GM23338 (cell line): ENCODE results near the gene C1QL4. TPM values are rescaled to one million over a fixed set of nuclear protein-coding genes. Genes with fewer than 3 reads are reported as not detected.
A peak's percentile ranks its signal among the peaks of the same experiment; 100 is the strongest.

Experiments used
- ATAC-seq: fragments of 200-7000 bp; cut with Tn5 transposase; 3 replicates; pipeline ENCODE4 v1.9.1; 2020
- DNase-seq: peaks from one replicate; pipeline ENCODE4 v3.0.0-alpha.2; 2015; ENCODE audit warnings: low spot score
- H2AFZ ChIP-seq: fragments of 200-600 bp; sonication (generic); 2 replicates; pipeline ENCODE4 v1.8.0; 2016; ENCODE audit warnings: antibody characterized with exemption, mild to moderate bottlenecking, moderate library complexity
- H3F3A ChIP-seq: fragments of 200-600 bp; sonication (generic); replicated peaks from 2 replicates; pipeline ENCODE4 v1.8.0; 2017; ENCODE audit warnings: antibody characterized with exemption, mixed run types, low read depth
- H3K27ac ChIP-seq: fragments of 200-600 bp; sonication (generic); 2 replicates; pipeline ENCODE4 v1.6.1; 2016; ENCODE audit warnings: low read depth
- H3K27me3 ChIP-seq: fragments of 200-600 bp; sonication (generic); 2 replicates; pipeline ENCODE4 v1.8.0; 2016; ENCODE audit warnings: mild to moderate bottlenecking, mixed run types, moderate library complexity; ENCODE audit not compliant: insufficient read depth
- H3K36me3 ChIP-seq: fragments of 200-600 bp; sonication (generic); 2 replicates; pipeline ENCODE4 v1.8.0; 2016; ENCODE audit warnings: mild to moderate bottlenecking; ENCODE audit not compliant: insufficient read depth
- H3K4me1 ChIP-seq: fragments of 200-600 bp; sonication (generic); 2 replicates; pipeline ENCODE4 v1.8.0; 2016; ENCODE audit warnings: mild to moderate bottlenecking, moderate library complexity; ENCODE audit not compliant: insufficient read depth
- H3K4me2 ChIP-seq: fragments of 200-600 bp; sonication (generic); 2 replicates; pipeline ENCODE4 v1.7.1; 2017; ENCODE audit warnings: mixed run types
- H3K4me3 ChIP-seq: fragments of 200-600 bp; sonication (generic); 2 replicates; pipeline ENCODE4 v1.6.1; 2016; ENCODE audit warnings: mixed run types
- H3K79me2 ChIP-seq: fragments of 200-600 bp; sonication (generic); replicated peaks from 2 replicates; pipeline ENCODE4 v1.8.0; 2017; ENCODE audit warnings: mild to moderate bottlenecking; ENCODE audit not compliant: insufficient read depth
- H3K9me2 ChIP-seq: fragments of 200-600 bp; sonication (generic); 2 replicates; pipeline ENCODE4 v1.8.0; 2017; ENCODE audit not compliant: insufficient read depth
- H4K20me1 ChIP-seq: fragments of 200-600 bp; sonication (generic); replicated peaks from 2 replicates; pipeline ENCODE4 v1.8.0; 2017; ENCODE audit warnings: mild to moderate bottlenecking; ENCODE audit not compliant: insufficient read depth
- H3K27ac Mint-ChIP-seq: 2 replicates; pipeline ENCODE4 v1.8.0; 2020; ENCODE audit warnings: inconsistent platforms, mild to moderate bottlenecking, moderate library complexity, mixed read lengths
- H3K27me3 Mint-ChIP-seq: 3 replicates; pipeline ENCODE4 v1.8.0; 2022; ENCODE audit warnings: low read depth, mild to moderate bottlenecking, moderate library complexity, mixed read lengths, inconsistent platforms; ENCODE audit not compliant: insufficient read depth, poor library complexity
- H3K36me3 Mint-ChIP-seq: 3 replicates; pipeline ENCODE4 v1.8.0; 2021; ENCODE audit warnings: low read depth, mild to moderate bottlenecking, inconsistent platforms, moderate library complexity, mixed read lengths
- H3K4me1 Mint-ChIP-seq: 3 replicates; pipeline ENCODE4 v1.8.0; 2020; ENCODE audit warnings: mild to moderate bottlenecking, inconsistent platforms, mixed read lengths
- H3K4me3 Mint-ChIP-seq: 3 replicates; pipeline ENCODE4 v1.8.0; 2021; ENCODE audit warnings: moderate library complexity, mild to moderate bottlenecking, inconsistent platforms, mixed read lengths
- H3K9me3 Mint-ChIP-seq: 3 replicates; pipeline ENCODE4 v1.8.0; 2020; ENCODE audit warnings: moderate library complexity, mild to moderate bottlenecking, inconsistent platforms, mixed read lengths
- CREB1 ChIP-seq: fragments of 250-450 bp; sonication (Bioruptor Pico); IDR thresholded peaks from 2 replicates; pipeline ENCODE4 v1.5.0; 2020; ENCODE audit warnings: low read depth, mild to moderate bottlenecking, moderate library complexity
- EZH2phosphoT487 ChIP-seq: fragments of 200-600 bp; sonication (generic); IDR thresholded peaks from one replicate; pipeline ENCODE4 v1.8.1; 2018; ENCODE audit warnings: antibody characterized with exemption; ENCODE audit not compliant: unreplicated experiment
- NANOG ChIP-seq: IDR thresholded peaks from 2 replicates; pipeline ENCODE4 v1.6.1; 2016; ENCODE audit warnings: antibody characterized with exemption, borderline replicate concordance
- POLR2AphosphoS5 ChIP-seq: IDR thresholded peaks from 2 replicates; pipeline ENCODE4 v1.6.1; 2016; ENCODE audit warnings: antibody characterized with exemption, low read depth
- STAT1 ChIP-seq: IDR thresholded peaks from one replicate; pipeline ENCODE4 v1.6.1; 2016; ENCODE audit warnings: antibody characterized with exemption; ENCODE audit not compliant: unreplicated experiment
- ZNF114 ChIP-seq: fragments of 250-450 bp; sonication (Bioruptor Pico); IDR thresholded peaks from 2 replicates; pipeline ENCODE4 v1.5.0; 2020; ENCODE audit warnings: mild to moderate bottlenecking, moderate library complexity
- polyA plus RNA-seq: library from polyadenylated mRNA; unstranded; fragments of >200 nt; fragmentation: Nextera tagmentation; extraction: Ambion mirVana; gene quantifications from 2 replicates; pipeline ENCODE4 v1.2.1, GENCODE V29; 2016
- total RNA-seq: library from RNA; depleted of rRNA; stranded (reverse); fragments of >200 nt; shearing (Covaris generic); gene quantifications from 2 replicates; pipeline ENCODE4 v1.2.3, GENCODE V29; 2014
- TF ChIP-seq, protein P1 (sequence below), 2 experiments: fragments of 200-600 bp in 1 of 2; sonication (generic) in 1 of 2; conservative IDR thresholded peaks; 2 replicates each; pipeline versions ENCODE4 v1.5.1 to v1.6.1; 2016 to 2017; ENCODE audit warnings: antibody characterized with exemption in 2 of 2, low read depth in 2 of 2, mild to moderate bottlenecking in 2 of 2, moderate library complexity in 1 of 2
- TF ChIP-seq, protein P2 (sequence below): IDR thresholded peaks from 2 replicates; pipeline ENCODE4 v1.6.1; 2016; ENCODE audit warnings: antibody characterized with exemption
- TF ChIP-seq, protein P3 (sequence below): IDR thresholded peaks from one replicate; pipeline ENCODE4 v1.6.1; 2018; ENCODE audit warnings: antibody characterized with exemption; ENCODE audit not compliant: unreplicated experiment

The C1QL4 gene
- total and polyA plus RNA-seq, 2 experiments from 2014 or later = not detected

DNA sequence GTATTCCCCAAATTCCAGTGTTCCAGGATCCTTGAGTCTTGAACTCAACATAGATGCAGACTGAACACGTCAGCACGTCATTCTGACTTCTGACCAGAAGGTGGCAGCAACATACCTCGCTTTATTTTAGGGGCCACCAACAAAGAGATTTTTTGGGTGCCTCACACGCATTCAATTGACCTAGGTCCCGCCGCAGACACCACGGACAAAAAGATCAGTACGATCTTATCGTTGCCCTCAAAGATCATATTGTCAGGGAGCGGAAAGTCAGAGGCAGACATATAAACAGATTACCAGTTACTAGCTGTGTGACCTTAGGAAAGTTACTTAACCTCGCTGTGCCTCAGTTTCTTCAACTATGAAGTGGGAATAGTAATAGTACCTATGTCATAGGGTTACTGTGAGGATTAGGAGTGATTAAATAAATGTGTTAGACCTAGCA lies 48.6 kb downstream of the C1QL4 start:
- no peaks in the 10 kb centered on the region for H3K36me3 Mint-ChIP-seq
- Histone ChIP-seq H3K4me3 (no peak overlapping the region), H3K27ac (no peak overlapping the region), H3F3A (no peaks in the 10 kb centered on the region), H3K27me3 (peaks cover 57% of the 10 kb centered on the region), H3K9me2 (no peaks in the 10 kb centered on the region), H3K4me2 (no peak overlapping the region), H3K4me1 (peaks cover 6% of the 10 kb centered on the region), H3K79me2 (no peaks in the 10 kb centered on the region), H3K36me3 (no peaks in the 10 kb centered on the region), H2AFZ (no peak overlapping the region), H4K20me1 (no peaks in the 10 kb centered on the region)
- H3K27me3 Mint-ChIP-seq = peaks cover 44% of the 10 kb centered on the region
- no peak overlapping the region for H3K4me3 Mint-ChIP-seq
- peaks cover 8% of the 10 kb centered on the region; the same call in 2 of the 3 replicates for H3K4me1 Mint-ChIP-seq
- DNase-seq (peak; percentile 80), ATAC-seq (peak; percentile 38)
- H3K9me3 Mint-ChIP-seq = no peaks in the 10 kb centered on the region; the same call in 2 of the 3 replicates
- TF ChIP-seq EZH2phosphoT487 = no peak
- TF ChIP-seq, protein P1, sequence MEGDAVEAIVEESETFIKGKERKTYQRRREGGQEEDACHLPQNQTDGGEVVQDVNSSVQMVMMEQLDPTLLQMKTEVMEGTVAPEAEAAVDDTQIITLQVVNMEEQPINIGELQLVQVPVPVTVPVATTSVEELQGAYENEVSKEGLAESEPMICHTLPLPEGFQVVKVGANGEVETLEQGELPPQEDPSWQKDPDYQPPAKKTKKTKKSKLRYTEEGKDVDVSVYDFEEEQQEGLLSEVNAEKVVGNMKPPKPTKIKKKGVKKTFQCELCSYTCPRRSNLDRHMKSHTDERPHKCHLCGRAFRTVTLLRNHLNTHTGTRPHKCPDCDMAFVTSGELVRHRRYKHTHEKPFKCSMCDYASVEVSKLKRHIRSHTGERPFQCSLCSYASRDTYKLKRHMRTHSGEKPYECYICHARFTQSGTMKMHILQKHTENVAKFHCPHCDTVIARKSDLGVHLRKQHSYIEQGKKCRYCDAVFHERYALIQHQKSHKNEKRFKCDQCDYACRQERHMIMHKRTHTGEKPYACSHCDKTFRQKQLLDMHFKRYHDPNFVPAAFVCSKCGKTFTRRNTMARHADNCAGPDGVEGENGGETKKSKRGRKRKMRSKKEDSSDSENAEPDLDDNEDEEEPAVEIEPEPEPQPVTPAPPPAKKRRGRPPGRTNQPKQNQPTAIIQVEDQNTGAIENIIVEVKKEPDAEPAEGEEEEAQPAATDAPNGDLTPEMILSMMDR (conservative IDR thresholded peaks at IDR 0.05; ENCODE audit: low read depth in 2 of 2) = peak; percentile 89
- no peak for TF ChIP-seq POLR2AphosphoS5
- peak; percentile 84 for TF ChIP-seq CREB1 (CRISPR knock-in tag)
- no peak overlapping the region for H3K27ac Mint-ChIP-seq

DNA sequence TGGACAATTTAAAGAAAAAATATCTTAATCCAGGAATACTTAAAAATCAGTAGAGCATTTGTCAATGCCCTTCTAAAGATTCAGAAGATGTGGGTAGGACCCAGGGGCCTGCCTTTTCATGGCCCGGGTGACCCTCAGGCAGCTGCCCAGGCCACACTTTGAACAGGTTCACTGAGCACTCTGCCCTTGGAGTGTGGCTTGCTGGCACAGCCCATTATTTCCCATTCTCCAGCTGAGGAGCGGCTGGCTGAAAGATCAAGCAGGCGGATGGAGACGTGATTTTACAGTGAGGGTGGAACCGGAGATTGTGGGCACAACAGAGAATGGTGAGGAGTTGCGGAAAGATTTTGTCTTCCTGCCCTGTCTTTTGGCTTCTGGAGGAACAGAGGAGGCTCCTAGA lies 49.1 kb downstream of the C1QL4 start:
- TF ChIP-seq EZH2phosphoT487 = no peak
- Histone ChIP-seq H3K4me2 (no peak overlapping the region), H3K27me3 (peaks cover 52% of the 10 kb centered on the region), H4K20me1 (no peaks in the 10 kb centered on the region), H2AFZ (no peak overlapping the region), H3K9me2 (no peaks in the 10 kb centered on the region), H3K4me3 (no peak overlapping the region), H3K4me1 (0 out of 2 replicates have a peak, but pooled peaks cover under 1% of the 10 kb centered on the region), H3F3A (no peaks in the 10 kb centered on the region), H3K79me2 (no peaks in the 10 kb centered on the region), H3K36me3 (no peaks in the 10 kb centered on the region), H3K27ac (no peak overlapping the region)
- ATAC-seq = no peak
- Mint-ChIP-seq H3K4me3 (no peak overlapping the region), H3K27ac (no peak overlapping the region), H3K36me3 (no peaks in the 10 kb centered on the region), H3K27me3 (peaks cover 38% of the 10 kb centered on the region), H3K4me1 (peaks cover 3% of the 10 kb centered on the region; the same call in 2 of the 3 replicates), H3K9me3 (no peaks in the 10 kb centered on the region; the same call in 2 of the 3 replicates)
- DNase-seq = no peak

DNA sequence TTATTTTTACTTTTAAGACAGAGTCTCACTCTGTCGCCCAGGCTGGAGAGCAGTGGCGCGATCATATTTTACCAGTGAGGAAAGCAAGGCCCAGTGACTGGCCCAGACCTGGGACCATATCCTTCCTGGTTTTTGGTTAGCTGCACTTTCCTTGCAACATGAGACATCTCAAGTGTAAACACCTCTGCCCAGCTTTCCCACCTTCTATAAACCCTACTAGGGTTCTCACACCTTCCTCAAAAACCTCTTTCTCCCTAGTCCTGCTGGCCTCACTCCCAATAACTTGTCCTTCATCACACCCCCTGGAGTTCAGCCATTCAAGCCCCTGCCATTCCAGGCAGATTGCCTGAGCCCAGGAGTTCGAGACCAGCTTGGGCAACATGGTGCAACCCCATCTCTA lies 52.3 kb downstream of the C1QL4 start:
- Histone ChIP-seq H2AFZ (no peak overlapping the region), H3K9me2 (no peaks in the 10 kb centered on the region), H3K79me2 (no peaks in the 10 kb centered on the region), H3K4me1 (peaks cover 5% of the 10 kb centered on the region; the same call in 1 of the 2 replicates), H3K36me3 (no peaks in the 10 kb centered on the region), H3K4me3 (no peak overlapping the region), H4K20me1 (no peaks in the 10 kb centered on the region), H3F3A (no peaks in the 10 kb centered on the region), H3K27me3 (peaks cover 20% of the 10 kb centered on the region), H3K27ac (no peak overlapping the region), H3K4me2 (no peak overlapping the region)
- no peaks in the 10 kb centered on the region; the same call in 2 of the 3 replicates for H3K9me3 Mint-ChIP-seq
- H3K36me3 Mint-ChIP-seq = no peaks in the 10 kb centered on the region
- peaks cover 19% of the 10 kb centered on the region for H3K27me3 Mint-ChIP-seq
- H3K4me3 Mint-ChIP-seq = no peak overlapping the region
- no peak for DNase-seq
- H3K27ac Mint-ChIP-seq = no peak overlapping the region
- peaks cover 14% of the 10 kb centered on the region for H3K4me1 Mint-ChIP-seq
- ATAC-seq = no peak
- TF ChIP-seq ZNF114 (CRISPR knock-in tag) = no peak
- TF ChIP-seq NANOG = no peak
- no peak for TF ChIP-seq CREB1 (CRISPR knock-in tag)
- TF ChIP-seq STAT1 = no peak
- no peak for TF ChIP-seq POLR2AphosphoS5
- TF ChIP-seq, protein P2, sequence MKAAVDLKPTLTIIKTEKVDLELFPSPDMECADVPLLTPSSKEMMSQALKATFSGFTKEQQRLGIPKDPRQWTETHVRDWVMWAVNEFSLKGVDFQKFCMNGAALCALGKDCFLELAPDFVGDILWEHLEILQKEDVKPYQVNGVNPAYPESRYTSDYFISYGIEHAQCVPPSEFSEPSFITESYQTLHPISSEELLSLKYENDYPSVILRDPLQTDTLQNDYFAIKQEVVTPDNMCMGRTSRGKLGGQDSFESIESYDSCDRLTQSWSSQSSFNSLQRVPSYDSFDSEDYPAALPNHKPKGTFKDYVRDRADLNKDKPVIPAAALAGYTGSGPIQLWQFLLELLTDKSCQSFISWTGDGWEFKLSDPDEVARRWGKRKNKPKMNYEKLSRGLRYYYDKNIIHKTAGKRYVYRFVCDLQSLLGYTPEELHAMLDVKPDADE = no peak
- TF ChIP-seq, protein P3, sequence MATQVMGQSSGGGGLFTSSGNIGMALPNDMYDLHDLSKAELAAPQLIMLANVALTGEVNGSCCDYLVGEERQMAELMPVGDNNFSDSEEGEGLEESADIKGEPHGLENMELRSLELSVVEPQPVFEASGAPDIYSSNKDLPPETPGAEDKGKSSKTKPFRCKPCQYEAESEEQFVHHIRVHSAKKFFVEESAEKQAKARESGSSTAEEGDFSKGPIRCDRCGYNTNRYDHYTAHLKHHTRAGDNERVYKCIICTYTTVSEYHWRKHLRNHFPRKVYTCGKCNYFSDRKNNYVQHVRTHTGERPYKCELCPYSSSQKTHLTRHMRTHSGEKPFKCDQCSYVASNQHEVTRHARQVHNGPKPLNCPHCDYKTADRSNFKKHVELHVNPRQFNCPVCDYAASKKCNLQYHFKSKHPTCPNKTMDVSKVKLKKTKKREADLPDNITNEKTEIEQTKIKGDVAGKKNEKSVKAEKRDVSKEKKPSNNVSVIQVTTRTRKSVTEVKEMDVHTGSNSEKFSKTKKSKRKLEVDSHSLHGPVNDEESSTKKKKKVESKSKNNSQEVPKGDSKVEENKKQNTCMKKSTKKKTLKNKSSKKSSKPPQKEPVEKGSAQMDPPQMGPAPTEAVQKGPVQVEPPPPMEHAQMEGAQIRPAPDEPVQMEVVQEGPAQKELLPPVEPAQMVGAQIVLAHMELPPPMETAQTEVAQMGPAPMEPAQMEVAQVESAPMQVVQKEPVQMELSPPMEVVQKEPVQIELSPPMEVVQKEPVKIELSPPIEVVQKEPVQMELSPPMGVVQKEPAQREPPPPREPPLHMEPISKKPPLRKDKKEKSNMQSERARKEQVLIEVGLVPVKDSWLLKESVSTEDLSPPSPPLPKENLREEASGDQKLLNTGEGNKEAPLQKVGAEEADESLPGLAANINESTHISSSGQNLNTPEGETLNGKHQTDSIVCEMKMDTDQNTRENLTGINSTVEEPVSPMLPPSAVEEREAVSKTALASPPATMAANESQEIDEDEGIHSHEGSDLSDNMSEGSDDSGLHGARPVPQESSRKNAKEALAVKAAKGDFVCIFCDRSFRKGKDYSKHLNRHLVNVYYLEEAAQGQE = no peak
